ENCODE results near the gene ZNF280D. TPM values are rescaled to one million over a fixed set of nuclear protein-coding genes. Genes with fewer than 3 reads are reported as not detected.

The ZNF280D gene
- total and polyA plus RNA-seq, 2 of the 4 experiments (the other 2 are of a cell fraction): 8.3 to 21.0 TPM

GRCh38 chr15:56719021-56719612 lies 14.2 kb downstream of the ZNF280D start (continued):
- TF ChIP-seq CTCF (conservative IDR thresholded peaks at IDR 0.05; ENCODE audit: low read depth, low read length) (no peak), CHD1 (IDR thresholded peaks at IDR 0.05; ENCODE audit: low read depth, low read length) (no peak), MAFK (IDR thresholded peaks at IDR 0.05; ENCODE audit: low read depth, low read length) (no peak), RCOR1 (IDR thresholded peaks at IDR 0.05; ENCODE audit: insufficient replicate concordance, low read length) (no peak), FOS (IDR thresholded peaks at IDR 0.05; ENCODE audit: low read depth, low read length) (no peak), POLR2A (IDR thresholded peaks at IDR 0.05; ENCODE audit: low read depth, low read length) (no peak), BHLHE40 (IDR thresholded peaks at IDR 0.05; ENCODE audit: low read depth, low read length) (no peak)
